ENCODE data around the gene POLE2.

The POLE2 gene

DNA sequence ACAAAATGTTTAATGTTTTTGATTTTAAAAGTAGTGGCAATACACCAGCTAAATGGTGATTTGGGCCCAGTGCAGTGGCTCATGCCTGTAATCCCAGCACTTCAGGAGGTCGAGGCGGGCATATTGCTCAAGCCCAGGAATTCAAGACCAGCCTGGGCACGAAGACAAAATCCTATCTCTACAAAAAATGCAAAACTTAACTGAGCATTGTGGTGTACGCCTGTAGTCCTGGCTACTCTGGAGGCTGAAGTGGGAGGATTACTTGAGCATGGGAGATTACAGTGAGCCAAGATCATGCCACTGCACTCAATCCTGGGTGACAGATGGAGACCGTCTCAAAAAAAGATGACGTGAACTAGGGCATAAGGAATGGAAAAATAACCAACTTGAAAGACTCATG is 72.2 kb downstream of the POLE2 start:
- no peak for DNase-seq

DNA sequence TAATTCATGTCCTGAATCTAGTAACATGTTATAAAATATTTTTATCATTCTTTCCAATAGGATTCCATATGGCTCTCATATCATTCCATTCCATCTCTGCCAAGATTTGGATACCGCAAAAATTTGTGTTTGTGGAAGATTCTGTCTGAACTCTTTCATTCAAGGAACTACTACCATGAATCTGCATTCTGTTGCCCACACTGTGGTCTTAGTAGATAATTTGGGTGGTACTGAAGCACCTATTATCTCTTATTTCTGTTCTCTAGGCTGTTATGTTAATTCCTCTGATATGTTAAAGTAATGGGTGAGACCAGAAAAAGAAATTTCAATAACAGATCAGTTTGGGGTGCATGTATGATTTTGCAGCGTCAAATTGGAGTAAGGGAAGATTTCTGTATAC is 73.8 kb downstream of the POLE2 start:
- no peak for DNase-seq

DNA sequence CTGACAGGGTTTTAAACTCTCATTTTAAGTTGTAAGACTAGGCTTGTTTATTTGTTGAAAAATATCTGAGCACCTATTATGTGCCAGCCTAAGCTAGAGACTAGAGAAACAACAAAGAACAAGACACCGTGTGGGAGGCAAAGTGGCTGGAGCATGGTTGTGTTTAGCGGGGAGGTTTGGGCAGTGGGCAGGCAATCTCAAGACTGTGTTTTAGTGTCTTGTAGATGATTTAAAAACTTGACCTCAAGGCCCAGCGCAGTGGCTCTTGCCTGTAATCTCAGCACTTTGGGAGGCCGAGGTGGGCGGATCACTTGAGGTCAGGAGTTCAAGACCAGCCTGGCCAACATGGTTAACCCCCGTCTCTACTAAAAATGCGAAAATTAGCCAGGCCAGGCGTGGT is 75.3 kb downstream of the POLE2 start:
- DNase-seq: no peak

DNA sequence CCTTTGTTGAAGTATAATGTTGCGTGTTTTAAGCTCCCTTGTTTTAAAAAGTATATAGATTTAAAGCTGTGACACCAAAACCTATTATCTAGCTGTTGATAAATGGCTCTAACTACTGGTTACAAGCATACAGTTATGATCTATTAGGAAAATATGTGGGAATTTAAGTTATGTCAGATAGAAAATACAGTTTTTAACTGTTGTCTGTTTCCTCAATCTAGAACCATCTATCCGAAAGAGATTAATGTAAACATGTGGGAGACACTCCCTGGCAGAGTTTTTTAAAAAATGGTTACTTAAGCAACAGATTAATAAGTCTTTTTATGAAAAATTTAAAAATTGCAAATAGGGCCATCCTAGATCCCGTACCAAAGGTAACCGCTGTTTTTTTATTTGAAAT is 75.8 kb downstream of the POLE2 start:
- no peak for DNase-seq

DNA sequence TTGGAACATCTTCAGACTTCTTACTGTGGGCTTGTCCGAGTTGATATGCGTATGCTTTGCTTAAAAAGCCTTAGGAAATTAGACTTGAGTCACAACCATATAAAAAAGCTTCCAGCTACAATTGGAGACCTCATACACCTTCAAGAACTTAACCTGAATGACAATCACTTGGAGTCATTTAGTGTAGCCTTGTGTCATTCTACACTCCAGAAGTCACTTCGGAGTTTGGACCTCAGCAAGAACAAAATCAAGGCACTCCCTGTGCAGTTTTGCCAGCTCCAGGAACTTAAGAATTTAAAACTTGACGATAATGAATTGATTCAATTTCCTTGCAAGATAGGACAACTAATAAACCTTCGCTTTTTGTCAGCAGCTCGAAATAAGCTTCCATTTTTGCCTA is 80.4 kb downstream of the POLE2 start:
- no peak for DNase-seq

DNA sequence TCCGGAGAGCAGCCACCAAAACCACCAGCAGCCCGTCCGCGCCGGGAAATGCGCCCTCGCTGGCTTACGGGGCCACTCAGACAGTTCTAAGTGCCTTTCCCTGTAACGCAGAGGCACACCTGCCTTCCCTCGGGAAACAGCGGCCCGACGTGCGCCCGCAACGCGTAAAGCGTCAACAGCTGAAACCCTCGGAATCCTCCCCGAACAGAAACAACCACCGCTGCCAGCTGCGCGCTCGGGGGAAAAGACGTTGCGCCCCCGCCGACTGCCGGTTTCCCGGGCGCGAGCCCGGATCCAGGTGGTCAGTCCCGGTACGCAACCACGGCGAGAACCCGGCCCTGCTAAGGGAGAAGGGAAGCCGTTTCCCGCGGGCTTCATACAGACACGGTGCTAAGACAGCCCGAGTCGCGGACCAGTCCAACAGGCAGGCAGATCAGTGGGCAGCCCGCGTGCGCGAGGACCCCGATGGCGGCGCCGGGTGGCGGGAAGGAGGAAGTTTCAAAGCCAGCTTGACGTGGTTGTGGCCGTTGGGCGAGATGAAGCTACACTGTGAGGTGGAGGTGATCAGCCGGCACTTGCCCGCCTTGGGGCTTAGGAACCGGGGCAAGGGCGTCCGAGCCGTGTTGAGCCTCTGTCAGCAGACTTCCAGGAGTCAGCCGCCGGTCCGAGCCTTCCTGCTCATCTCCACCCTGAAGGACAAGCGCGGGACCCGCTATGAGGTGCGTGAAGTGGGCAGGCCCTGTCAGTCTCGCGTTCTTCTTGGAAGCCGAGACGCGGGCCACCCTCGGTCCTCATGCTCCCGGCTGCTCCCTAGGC is 89.3 kb downstream of the POLE2 start, which contains the start of gene LRR1:
Gene LRR1 (plus strand): TSS at position 456 of the 816 bp plus-strand sequence. CDS start 81 bp downstream, at position 537.
- peak; percentile 83 for DNase-seq

DNA sequence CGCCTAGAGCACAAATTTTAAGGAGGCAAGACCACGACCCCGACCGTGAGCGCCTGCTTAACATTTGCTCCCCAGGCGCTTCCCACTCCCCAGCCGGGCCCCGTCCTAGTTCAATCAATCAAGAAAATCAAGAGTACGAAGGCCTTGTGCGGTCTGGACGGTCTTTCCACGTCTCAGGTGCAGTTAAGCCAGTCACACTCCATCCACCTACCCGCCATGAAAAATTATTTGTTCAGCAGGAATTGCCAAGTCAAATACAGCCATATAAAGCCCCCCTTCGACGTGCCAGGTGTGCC is 89.9 kb downstream of the POLE2 start:
- DNase-seq: no peak

DNA sequence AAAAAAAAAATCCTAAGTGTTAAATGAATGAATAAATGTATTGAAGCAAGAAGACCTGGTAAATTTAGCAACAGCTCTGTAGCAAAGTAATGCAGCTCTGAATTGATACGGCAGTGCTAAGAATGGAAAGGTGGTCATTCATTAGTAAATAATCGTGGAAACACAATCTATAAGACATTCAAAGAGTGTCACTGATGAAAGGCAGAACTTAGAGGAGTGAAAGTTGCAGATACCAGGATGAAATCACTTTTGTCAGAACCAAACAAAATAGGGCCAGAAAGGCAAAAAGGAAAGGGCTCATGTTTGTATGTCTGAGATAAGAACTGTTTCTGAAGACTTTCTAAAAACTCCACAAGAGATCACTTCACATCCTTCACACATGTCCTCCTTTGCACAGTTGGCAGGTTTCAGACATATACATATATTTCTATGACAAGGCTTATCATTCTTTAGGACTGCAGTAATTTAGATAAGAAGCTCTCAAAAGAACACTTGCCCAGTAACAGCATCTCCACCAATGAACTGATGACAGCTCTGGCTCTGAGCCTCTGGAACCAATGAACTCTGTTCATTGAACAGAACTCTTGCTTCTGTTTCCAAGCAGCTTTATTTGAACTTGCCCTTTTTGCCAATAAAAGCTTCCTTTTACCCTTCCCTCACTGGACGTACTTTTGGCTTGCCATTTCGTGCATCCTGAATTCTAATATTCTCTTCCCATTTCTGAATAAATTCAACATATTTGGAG is 93.5 kb downstream of the POLE2 start:
- DNase-seq: no peak
